Stimulated activated CD4-positive, alpha-beta T cell treated with anti-CD3 and anti-CD28 coated beads, Interleukin-12 subunit alpha, Interleukin-12 subunit beta, amount 100 ng/mL, for 48 hours (primary cell): ENCODE results near the gene DENR.
"Not testable (repeated sequence)": the region's sequence is repeated elsewhere in the genome, so short reads cannot be mapped to it uniquely, and the experiment has no call there.

Source experiments
- DNase-seq, 3 donors: peaks; one replicate each; pipeline ENCODE4 v3.0.0-alpha.2; 2020; ENCODE audit warnings: low read depth in 2 of 3, low spot score in 1 of 3

DENR gene, protein sequence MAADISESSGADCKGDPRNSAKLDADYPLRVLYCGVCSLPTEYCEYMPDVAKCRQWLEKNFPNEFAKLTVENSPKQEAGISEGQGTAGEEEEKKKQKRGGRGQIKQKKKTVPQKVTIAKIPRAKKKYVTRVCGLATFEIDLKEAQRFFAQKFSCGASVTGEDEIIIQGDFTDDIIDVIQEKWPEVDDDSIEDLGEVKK

GRCh38 chr12:122752464-122753318, at the start of gene DENR:
TSS of gene DENR (plus strand) at chr12:122752824. CDS start at chr12:122753702, 878 bp downstream.
- peak; percentile 99 to 100 (median 99) for DNase-seq

GRCh38 chr12:122702890-122703611, 49.6 kb upstream of the DENR start, which contains the start of gene HCAR2:
TSS of gene HCAR2 (minus strand) at chr12:122703357. CDS start at chr12:122703283, 74 bp downstream.
- DNase-seq = not testable (repeated sequence)

- DNase-seq = not testable (repeated sequence)
Measured at GRCh38 chr12:122703841-122704240, 48.8 kb upstream of the DENR start.

GRCh38 chr12:122709287-122709686, 43.3 kb upstream of the DENR start:
- not testable (repeated sequence) for DNase-seq

DNA sequence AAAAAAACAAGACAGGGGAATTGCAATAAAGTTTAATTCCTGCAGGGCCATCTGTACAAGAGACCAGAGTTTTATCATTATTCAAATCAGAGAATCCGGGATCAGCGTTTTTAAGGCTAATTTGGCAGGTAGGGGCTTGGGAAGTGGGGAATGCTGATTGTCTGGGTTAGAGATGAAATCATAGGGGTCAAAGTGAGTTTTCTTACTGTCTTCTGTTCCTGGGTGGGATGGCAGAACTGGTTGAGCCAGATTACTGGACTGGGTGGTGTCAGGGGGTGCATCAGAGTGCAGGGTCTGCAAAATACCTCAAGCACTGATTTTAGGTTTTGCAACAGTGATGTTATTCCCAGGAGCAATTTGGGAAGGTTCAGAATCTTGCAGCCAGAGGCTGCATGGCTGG, 42.3 kb upstream of the DENR start:
- not testable (repeated sequence) for DNase-seq

DNA sequence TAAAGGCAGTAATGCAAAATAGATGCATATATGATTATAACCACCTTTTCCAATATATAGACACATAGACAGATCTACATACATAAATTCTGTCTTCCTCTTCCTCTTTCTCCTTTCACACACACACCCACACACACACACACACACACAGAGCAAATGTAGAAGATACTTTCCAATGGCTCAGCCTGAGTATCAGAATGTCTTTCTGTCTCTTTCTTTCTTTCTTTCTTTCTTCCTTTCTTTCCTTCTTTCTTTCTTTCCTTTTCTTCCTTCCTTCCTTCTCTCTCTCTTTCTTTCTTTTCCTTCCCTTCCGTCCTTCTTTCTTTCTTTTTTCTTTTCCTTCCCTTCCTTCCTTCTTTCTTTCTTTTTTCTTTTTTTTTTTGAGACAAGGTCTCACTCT, 41.4 kb upstream of the DENR start:
- DNase-seq = not testable (repeated sequence)

DNA sequence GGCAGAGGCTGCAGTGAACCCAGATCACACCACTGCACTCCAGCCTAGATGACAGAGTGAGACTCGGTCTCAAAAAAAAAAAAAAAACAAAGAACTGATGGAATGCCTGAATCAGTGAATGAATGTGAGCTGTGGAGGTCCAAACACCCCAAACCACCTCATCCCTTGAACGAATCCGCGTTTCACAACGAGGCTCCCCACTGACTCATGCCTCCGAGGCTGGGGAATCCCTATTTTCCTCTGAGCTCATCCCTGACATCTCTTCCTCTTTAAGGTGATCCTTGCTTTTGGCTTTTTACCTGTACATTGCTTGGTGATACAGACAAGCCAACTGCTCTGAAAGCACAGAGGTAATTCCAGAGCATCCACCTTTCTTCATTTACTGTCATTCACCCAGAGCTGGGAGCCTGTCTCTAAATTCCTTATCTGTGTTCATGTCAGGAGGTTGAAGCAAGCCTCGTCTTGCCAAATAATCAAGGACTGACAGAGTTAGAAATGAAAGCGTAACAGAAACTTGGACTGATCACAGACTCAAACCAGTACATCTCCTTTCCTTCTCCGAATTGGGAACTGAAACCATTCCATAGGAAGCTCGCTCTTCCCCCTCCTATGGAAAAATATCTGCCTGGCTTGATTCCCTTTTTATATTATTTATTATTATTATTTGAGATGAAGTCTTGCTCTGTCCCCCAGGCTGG, 39.0 kb upstream of the DENR start:
- not testable (repeated sequence) for DNase-seq

DNA sequence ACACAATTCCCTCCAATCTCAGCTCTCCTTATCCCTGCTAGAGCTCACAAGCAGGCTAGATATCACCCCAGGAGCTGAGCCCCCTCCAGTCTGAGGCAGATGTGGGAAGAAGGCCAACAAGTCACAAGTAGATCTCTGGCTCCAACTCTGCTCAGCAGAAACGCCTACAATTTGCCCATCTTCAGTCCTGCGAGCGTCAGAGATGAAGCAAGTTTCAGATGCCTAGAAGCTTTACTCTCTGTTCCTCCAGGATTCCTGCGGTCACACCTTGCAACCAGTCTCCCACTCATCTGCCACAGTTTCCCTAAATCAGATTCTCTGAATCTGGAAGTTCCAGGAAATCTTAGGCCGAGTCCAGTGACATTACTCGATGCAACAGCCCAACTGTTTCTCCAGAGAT, 37.4 kb upstream of the DENR start:
- not testable (repeated sequence) for DNase-seq

DNA sequence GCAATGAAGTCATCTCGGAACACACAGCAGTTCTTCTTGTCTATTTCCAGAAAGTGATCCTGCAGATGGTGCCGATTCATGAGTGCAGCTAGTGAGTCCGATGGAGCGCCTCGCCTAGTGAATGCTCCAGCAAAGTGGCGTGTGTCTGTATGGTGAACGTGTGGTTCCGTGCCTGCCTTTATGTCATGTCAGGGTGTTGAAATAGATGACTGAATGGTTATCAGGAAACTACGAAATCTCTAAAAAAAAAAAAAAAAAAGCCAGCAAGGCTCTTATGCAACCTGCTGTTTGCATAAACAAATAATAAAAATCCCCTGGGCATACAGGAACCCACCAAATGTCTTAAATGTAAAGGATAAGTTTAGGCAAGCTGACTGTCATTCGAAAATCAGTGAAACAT, 36.0 kb upstream of the DENR start, which contains the start of gene HCAR3:
HCAR3 (minus strand) TSS at position 154 of the 400 bp plus-strand sequence; CDS start at position 80, 74 bp downstream.
- DNase-seq = not testable (repeated sequence)

GRCh38 chr12:122721057-122721545, 31.5 kb upstream of the DENR start:
- no peak for DNase-seq

GRCh38 chr12:122722387-122722786, 30.2 kb upstream of the DENR start:
- no peak for DNase-seq

DNA sequence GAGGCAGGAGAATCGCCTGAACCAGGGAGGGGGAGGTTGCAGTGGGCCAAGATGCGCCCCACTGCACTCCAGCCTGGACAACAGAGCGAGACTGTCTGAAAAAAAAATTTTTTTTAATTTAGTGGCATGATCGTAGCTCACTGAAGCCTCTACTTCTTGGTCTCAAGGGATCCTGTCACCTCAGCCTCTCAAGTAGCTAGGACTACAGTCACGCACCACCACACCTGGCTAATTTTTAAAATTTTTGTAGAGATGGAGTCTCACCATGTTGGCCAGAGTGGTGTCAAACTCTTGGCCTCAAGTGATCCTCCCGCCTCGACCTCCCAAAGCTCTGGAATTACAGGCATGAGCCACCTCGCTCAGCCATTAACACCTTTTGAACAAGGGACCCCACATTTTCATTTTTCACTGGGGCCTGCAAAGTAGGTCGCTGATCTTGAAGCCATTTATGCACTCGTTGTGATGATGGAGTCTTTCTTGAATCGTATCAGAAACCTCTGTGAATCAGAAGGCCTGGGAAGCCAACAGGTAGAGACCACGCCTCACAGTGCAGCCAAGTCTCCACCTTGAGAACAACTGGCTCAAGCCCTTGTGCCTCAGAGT, 27.9 kb upstream of the DENR start:
- DNase-seq = no peak

- no peak for DNase-seq
Measured at GRCh38 chr12:122725452-122726079, 27.1 kb upstream of the DENR start.

GRCh38 chr12:122726080-122726558, 26.5 kb upstream of the DENR start:
- DNase-seq = peak in 1 of 3 donors; percentile 14

- DNase-seq = no peak
Measured at GRCh38 chr12:122729583-122730214, 22.9 kb upstream of the DENR start.

GRCh38 chr12:122730215-122731014, 22.2 kb upstream of the DENR start, which contains the start of gene HCAR1:
TSS of gene HCAR1 (minus strand) at chr12:122730844. CDS start at chr12:122730339, 505 bp downstream.
- peak; percentile 39 to 63 (median 51) for DNase-seq

- DNase-seq = peak in 1 of 3 donors; percentile 23
Measured at GRCh38 chr12:122732170-122732569, 20.5 kb upstream of the DENR start.

GRCh38 chr12:122732611-122733010, 20.0 kb upstream of the DENR start:
- no peak for DNase-seq
